ENCODE data around the gene CDC16.

CDC16 gene

DNA sequence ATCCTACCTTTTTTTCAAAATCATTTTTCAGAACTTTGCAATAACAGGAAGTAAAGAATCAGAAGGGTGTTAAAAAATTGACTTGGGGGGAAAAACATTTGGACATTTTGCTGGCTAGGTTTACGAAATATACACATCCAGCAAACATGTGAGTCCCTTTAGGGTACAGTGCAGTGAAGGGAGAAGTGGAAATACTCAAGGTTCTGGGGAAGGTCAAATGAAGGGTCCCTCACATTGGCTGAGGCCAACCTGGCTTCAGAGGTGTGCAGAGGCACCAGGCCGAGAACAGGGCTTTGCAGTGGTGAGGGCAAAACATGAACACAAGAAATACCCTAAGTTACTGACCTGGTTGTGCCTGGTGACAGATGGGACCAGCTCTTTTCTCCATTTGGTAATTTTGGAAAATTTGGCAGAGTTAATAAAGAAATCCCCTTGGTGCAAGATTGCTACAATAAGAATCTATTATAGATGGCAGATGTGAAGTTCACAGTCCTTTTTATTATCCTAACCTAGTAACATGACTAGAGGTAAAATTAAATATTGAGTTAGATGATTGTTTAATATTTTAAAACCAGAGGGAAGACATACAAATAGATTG is 45.2 kb downstream of the CDC16 start:
- peak overlapping the region; percentile 90 for H3K4me3 ChIP-seq (ENCODE audit: low read depth, low read length)
- H3K36me3 ChIP-seq (ENCODE audit: insufficient read depth, low read length), result peaks cover 5% of the 10 kb centered on the region; the same call in 1 of the 2 replicates
- H3K4me1 ChIP-seq (ENCODE audit: control insufficient read depth, insufficient read depth, low read length, unreplicated experiment), result peaks cover 15% of the 10 kb centered on the region
- H3K79me2 ChIP-seq (ENCODE audit: control insufficient read depth, insufficient read depth, low read length, unreplicated experiment), result peaks cover 23% of the 10 kb centered on the region
- H3K27me3 ChIP-seq (ENCODE audit: insufficient read depth, low read length), result no peaks in the 10 kb centered on the region
- no peak overlapping the region for H2AFZ ChIP-seq (ENCODE audit: low read length, unreplicated experiment)
- peak overlapping the region; percentile 95 for H3K27ac ChIP-seq (ENCODE audit: low read depth, low read length)

DNA sequence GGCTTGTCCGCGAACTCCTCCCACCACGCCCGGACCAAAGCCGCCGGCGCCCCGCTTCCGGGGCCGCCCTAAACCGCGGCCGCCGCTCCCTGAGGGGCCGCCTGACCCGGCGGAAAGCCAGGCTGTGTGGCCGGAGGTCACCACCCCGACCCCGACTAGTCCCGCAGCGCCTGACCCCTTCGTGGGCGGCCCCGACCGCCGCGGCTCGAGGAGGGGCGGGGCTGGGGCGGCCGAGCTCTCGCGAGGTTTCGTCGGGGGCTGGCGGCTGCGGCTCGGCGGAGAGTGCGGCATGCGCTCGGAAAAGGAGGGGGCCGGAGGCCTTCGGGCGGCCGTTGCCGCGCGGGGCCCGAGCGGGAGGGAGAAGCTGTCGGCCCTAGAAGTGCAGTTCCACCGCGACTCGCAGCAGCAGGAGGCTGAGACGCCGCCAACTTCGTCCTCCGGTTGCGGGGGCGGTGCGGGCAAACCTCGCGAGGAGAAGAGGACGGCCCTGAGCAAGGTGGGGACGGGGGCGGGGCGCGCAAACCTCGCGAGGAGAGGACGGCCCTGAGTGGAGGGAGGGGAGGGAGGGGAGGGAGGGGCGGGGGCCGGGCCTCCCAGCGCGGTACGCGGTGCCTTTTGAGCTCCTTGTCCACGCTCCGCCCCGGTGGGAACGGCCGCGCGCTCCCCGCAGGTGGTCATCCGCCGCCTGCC is 46.8 kb downstream of the CDC16 start, which contains the start of gene UPF3A:
UPF3A (plus strand) TSS at position 251 of the 690 bp plus-strand sequence; CDS start at position 290, 39 bp downstream.
- Histone ChIP-seq H3K4me1 (ENCODE audit: control insufficient read depth, insufficient read depth, low read length, unreplicated experiment) (peaks cover 24% of the 10 kb centered on the region), H3K27me3 (ENCODE audit: insufficient read depth, low read length) (no peaks in the 10 kb centered on the region)

DNA sequence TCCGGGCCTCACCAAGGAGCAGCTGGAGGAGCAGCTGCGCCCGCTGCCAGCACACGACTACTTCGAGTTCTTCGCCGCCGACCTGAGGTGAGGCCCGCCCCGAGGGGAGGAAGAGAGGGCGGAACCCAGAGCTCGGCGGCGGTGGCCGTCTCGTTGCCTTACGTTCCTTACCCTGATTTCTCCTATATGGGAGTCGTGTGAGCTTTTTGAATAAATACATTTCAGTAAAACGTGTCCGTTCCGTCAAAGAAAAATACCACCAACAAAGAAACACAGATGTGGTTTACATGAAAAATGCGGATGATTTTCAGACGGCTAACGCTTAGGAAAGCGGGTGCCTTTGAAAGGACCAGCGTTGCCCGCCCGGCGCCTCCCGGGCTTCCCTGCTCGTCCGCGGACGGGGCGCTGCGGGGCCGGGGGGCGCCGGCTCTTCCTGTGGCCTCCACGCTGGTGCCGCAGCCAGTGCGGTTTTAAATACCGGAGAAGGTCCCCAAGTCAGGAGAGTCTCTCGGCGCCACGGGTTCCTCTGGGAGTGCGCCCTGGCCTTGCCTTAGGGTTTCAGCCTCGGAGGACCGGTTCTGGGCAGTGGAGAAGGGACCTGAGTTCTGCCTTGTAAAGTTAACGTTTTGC is 47.5 kb downstream of the CDC16 start:
- Histone ChIP-seq H3K4me1 (ENCODE audit: control insufficient read depth, insufficient read depth, low read length, unreplicated experiment) (peaks cover 24% of the 10 kb centered on the region), H2AFZ (ENCODE audit: low read length, unreplicated experiment) (peak overlapping the region; percentile 95), H3K79me2 (ENCODE audit: control insufficient read depth, insufficient read depth, low read length, unreplicated experiment) (peaks cover 28% of the 10 kb centered on the region), H3K27ac (ENCODE audit: low read depth, low read length) (peak overlapping the region; percentile 80), H3K36me3 (ENCODE audit: insufficient read depth, low read length) (peaks cover 14% of the 10 kb centered on the region), H3K27me3 (ENCODE audit: insufficient read depth, low read length) (no peaks in the 10 kb centered on the region), H3K4me3 (ENCODE audit: low read depth, low read length) (peak overlapping the region; percentile 79)

More for the DNA sequence above, 46.8 kb downstream of the CDC16 start, which contains the start of gene UPF3A:
- peak within 1 kb of the TSS; percentile 95 for H3K27ac ChIP-seq (ENCODE audit: low read depth, low read length)
- peak within 1 kb of the TSS; percentile 90 for H3K4me3 ChIP-seq (ENCODE audit: low read depth, low read length)
- peaks cover 28% of the 10 kb centered on the region for H3K79me2 ChIP-seq (ENCODE audit: control insufficient read depth, insufficient read depth, low read length, unreplicated experiment)
- peak within 1 kb of the TSS; percentile 97 for H2AFZ ChIP-seq (ENCODE audit: low read length, unreplicated experiment)
- H3K36me3 ChIP-seq (ENCODE audit: insufficient read depth, low read length), result peaks cover 11% of the 10 kb centered on the region

DNA sequence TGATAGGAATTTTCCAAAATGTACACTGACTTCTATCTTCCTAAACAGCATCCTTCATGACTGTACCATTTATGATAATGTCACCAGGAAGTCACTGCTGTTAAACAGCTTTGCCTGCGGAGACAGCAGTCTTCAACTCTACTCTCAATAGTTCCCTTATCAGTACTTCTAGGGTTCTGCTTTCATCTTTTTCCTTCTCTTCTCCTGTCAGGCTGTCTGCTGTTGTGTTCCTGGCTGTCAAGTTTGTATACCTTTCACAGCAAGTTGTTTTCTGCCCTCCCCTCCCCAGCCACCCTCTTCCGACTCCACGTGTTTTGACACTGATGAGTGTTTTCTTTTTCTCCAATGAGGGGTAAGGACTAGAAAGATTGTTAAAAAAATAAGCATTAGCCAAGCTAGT is 48.9 kb downstream of the CDC16 start:
- H3K4me3 ChIP-seq (ENCODE audit: low read depth, low read length), result peak overlapping the region; percentile 28
- no peak overlapping the region for H2AFZ ChIP-seq (ENCODE audit: low read length, unreplicated experiment)
- peaks cover 28% of the 10 kb centered on the region for H3K79me2 ChIP-seq (ENCODE audit: control insufficient read depth, insufficient read depth, low read length, unreplicated experiment)
- peaks cover 24% of the 10 kb centered on the region for H3K4me1 ChIP-seq (ENCODE audit: control insufficient read depth, insufficient read depth, low read length, unreplicated experiment)
- H3K27ac ChIP-seq (ENCODE audit: low read depth, low read length), result no peak overlapping the region
- peaks cover 14% of the 10 kb centered on the region for H3K36me3 ChIP-seq (ENCODE audit: insufficient read depth, low read length)
- no peaks in the 10 kb centered on the region for H3K27me3 ChIP-seq (ENCODE audit: insufficient read depth, low read length)

DNA sequence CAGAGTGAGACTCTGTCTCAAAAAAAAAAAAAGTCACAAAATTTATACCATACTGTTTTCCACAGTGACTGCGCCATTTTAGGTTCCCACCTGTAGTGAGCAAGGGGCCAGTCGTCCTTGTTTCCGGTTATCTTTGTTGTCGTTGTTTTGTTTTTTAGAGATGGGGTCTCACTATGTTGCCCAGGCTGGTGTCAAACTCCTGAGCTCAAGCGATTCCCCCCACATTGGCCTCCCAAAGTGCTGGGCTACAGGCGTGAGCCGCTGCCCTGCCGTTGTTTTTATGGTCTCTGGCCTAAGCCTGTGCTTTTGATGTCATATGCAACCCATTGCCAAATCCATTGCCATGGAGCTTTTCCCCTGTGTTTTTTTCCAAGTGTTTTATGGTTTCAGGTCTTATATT is 50.0 kb downstream of the CDC16 start:
- H3K4me1 ChIP-seq (ENCODE audit: control insufficient read depth, insufficient read depth, low read length, unreplicated experiment), result peaks cover 18% of the 10 kb centered on the region
- peaks cover 31% of the 10 kb centered on the region for H3K79me2 ChIP-seq (ENCODE audit: control insufficient read depth, insufficient read depth, low read length, unreplicated experiment)
- H3K4me3 ChIP-seq (ENCODE audit: low read depth, low read length), result no peak overlapping the region
- H3K27me3 ChIP-seq (ENCODE audit: insufficient read depth, low read length), result no peaks in the 10 kb centered on the region
- peaks cover 14% of the 10 kb centered on the region for H3K36me3 ChIP-seq (ENCODE audit: insufficient read depth, low read length)
- H2AFZ ChIP-seq (ENCODE audit: low read length, unreplicated experiment), result no peak overlapping the region
- H3K27ac ChIP-seq (ENCODE audit: low read depth, low read length), result peak overlapping the region; percentile 20; the same call in 1 of the 2 replicates

DNA sequence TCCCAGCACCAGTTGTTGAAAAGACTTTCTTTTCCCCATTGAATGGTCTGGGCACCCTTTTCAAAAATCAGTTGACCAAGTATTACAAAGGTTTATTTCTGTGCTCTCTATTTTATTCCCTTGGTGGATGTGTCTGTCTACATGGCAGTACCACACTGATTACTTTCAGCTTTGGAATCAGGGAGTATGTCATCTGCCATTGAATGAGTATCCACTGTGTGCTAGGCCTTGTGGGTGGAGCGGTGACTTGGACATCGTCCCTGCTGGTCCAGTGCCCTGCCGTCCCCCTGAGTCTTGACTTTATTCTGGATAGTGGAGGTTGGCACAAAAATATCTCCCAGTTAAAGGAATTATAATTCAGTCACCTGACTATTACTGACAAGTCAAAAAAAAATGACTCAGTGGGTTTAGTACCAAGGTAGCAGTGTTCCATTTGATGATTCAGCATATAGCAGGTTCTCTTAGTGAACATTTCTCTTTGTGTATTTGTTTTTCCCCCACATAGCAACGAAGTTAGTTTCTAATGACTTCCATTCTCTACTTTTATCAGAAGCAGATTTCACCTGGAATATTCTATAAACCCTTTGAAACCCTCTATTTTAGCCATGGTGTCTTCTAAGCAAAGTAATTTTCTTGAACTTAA is 50.6 kb downstream of the CDC16 start:
- peak overlapping the region; percentile 30; the same call in 1 of the 2 replicates for H3K27ac ChIP-seq (ENCODE audit: low read depth, low read length)
- H3K79me2 ChIP-seq (ENCODE audit: control insufficient read depth, insufficient read depth, low read length, unreplicated experiment), result peaks cover 33% of the 10 kb centered on the region
- H3K4me3 ChIP-seq (ENCODE audit: low read depth, low read length), result no peak overlapping the region
- no peak overlapping the region for H2AFZ ChIP-seq (ENCODE audit: low read length, unreplicated experiment)
- H3K4me1 ChIP-seq (ENCODE audit: control insufficient read depth, insufficient read depth, low read length, unreplicated experiment), result peaks cover 12% of the 10 kb centered on the region
- no peaks in the 10 kb centered on the region for H3K27me3 ChIP-seq (ENCODE audit: insufficient read depth, low read length)
- H3K36me3 ChIP-seq (ENCODE audit: insufficient read depth, low read length), result peaks cover 14% of the 10 kb centered on the region

DNA sequence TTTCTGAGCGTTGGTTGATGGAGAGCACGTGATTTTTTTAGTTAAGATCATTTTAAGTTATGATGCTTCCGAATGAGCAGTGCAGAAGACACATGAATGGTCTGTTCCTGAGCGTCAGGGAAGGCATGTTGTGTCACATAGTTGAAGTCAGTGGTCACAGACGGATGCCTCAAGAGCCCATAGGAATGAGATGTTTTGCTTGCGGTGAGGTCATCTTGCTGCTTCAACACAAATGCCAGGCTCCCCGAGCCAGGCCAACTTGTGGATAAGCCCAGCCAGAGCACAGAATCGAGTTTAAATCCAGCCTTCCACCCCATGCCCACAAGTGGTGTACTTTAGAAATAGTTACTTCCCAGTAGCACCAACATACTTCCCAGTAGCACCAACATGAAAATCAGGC is 52.1 kb downstream of the CDC16 start:
- Histone ChIP-seq H3K4me3 (ENCODE audit: low read depth, low read length) (no peak overlapping the region), H3K4me1 (ENCODE audit: control insufficient read depth, insufficient read depth, low read length, unreplicated experiment) (peaks cover 9% of the 10 kb centered on the region), H3K79me2 (ENCODE audit: control insufficient read depth, insufficient read depth, low read length, unreplicated experiment) (peaks cover 33% of the 10 kb centered on the region), H2AFZ (ENCODE audit: low read length, unreplicated experiment) (no peak overlapping the region), H3K27me3 (ENCODE audit: insufficient read depth, low read length) (no peaks in the 10 kb centered on the region), H3K27ac (ENCODE audit: low read depth, low read length) (no peak overlapping the region), H3K36me3 (ENCODE audit: insufficient read depth, low read length) (peaks cover 14% of the 10 kb centered on the region)

DNA sequence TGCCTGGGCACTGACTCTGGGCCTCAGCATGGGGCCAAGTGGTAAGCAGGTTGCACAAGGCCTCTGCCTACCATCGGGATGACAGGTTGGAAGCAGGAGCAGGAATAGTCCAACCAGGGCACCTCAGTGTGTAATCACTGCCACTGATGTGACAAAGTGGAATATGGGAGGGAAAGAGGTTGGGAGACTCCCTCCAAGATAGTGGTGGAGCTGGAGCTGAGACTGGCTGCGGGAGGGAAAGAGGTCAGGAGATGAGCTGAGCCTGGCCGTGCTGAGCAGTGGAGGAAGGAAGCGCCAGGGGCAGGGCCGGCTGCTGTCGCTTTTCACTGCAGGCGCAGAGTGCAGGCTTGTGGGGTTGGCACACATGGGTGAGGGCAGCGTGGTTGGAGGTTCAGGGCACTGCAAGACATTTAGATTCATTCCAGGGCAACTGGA is 53.5 kb downstream of the CDC16 start:
- H3K36me3 ChIP-seq (ENCODE audit: insufficient read depth, low read length), result peaks cover 17% of the 10 kb centered on the region
- no peak overlapping the region for H3K4me3 ChIP-seq (ENCODE audit: low read depth, low read length)
- peaks cover 25% of the 10 kb centered on the region for H3K79me2 ChIP-seq (ENCODE audit: control insufficient read depth, insufficient read depth, low read length, unreplicated experiment)
- H3K27ac ChIP-seq (ENCODE audit: low read depth, low read length), result no peak overlapping the region
- no peak overlapping the region for H2AFZ ChIP-seq (ENCODE audit: low read length, unreplicated experiment)
- H3K27me3 ChIP-seq (ENCODE audit: insufficient read depth, low read length), result no peaks in the 10 kb centered on the region
- H3K4me1 ChIP-seq (ENCODE audit: control insufficient read depth, insufficient read depth, low read length, unreplicated experiment), result peaks cover 9% of the 10 kb centered on the region

DNA sequence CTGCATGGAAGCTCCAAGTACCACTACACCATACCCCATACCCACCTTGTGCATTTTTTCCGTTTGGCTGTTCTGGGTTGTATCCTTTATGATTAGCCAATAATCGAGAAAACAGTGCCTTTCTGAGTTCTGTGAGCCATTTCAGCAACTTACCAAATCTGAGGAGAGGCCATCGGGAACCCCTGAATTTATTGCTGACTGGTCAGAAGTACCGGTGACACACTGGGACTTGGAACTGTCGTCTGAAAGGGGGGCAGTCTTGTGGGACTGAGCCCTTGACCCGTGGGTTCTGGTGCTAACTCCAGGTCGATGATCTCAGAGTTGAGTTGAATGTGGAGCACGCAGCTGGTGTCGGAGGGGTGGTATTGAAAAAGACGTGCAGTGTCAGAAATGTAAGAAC is 61.8 kb downstream of the CDC16 start:
- no peak overlapping the region for H3K27ac ChIP-seq (ENCODE audit: low read depth, low read length)
- H3K36me3 ChIP-seq (ENCODE audit: insufficient read depth, low read length), result peaks cover 4% of the 10 kb centered on the region; the same call in 1 of the 2 replicates
- no peaks in the 10 kb centered on the region for H3K27me3 ChIP-seq (ENCODE audit: insufficient read depth, low read length)
- peaks cover 6% of the 10 kb centered on the region for H3K4me1 ChIP-seq (ENCODE audit: control insufficient read depth, insufficient read depth, low read length, unreplicated experiment)
- H2AFZ ChIP-seq (ENCODE audit: low read length, unreplicated experiment), result no peak overlapping the region
- H3K79me2 ChIP-seq (ENCODE audit: control insufficient read depth, insufficient read depth, low read length, unreplicated experiment), result no peaks in the 10 kb centered on the region
- H3K4me3 ChIP-seq (ENCODE audit: low read depth, low read length), result no peak overlapping the region

DNA sequence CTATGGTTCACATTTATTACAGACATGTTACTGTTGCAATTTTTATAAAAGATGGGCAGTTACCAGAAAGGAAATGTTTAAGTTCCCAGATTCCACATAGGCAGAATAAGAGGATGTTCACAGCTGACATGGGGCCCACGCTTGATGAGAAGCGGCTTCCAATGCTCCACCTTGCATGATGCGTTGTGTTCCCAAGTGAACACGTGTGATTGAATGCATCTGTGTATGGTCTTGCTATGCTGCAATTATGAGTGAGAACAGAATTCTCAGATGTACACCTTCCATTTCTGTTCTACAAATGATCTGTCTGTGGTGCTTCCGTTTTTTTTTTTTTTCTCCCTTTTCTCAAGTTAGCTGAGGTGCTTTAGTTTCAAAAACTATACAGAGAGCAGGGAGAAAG is 62.2 kb downstream of the CDC16 start:
- H2AFZ ChIP-seq (ENCODE audit: low read length, unreplicated experiment), result no peak overlapping the region
- no peaks in the 10 kb centered on the region for H3K27me3 ChIP-seq (ENCODE audit: insufficient read depth, low read length)
- no peak overlapping the region for H3K27ac ChIP-seq (ENCODE audit: low read depth, low read length)
- H3K4me3 ChIP-seq (ENCODE audit: low read depth, low read length), result no peak overlapping the region
- H3K4me1 ChIP-seq (ENCODE audit: control insufficient read depth, insufficient read depth, low read length, unreplicated experiment), result peaks cover 6% of the 10 kb centered on the region
- no peaks in the 10 kb centered on the region for H3K79me2 ChIP-seq (ENCODE audit: control insufficient read depth, insufficient read depth, low read length, unreplicated experiment)
- peaks cover 4% of the 10 kb centered on the region; the same call in 1 of the 2 replicates for H3K36me3 ChIP-seq (ENCODE audit: insufficient read depth, low read length)

Data from ACC112 (cell line).